ENCODE data around the gene SYNE1. TPM values are rescaled to one million over a fixed set of nuclear protein-coding genes. Genes with fewer than 3 reads are reported as not detected.

Gene SYNE1
- total RNA-seq, 1 donor from 2014 or later: 26.6 TPM

DNA sequence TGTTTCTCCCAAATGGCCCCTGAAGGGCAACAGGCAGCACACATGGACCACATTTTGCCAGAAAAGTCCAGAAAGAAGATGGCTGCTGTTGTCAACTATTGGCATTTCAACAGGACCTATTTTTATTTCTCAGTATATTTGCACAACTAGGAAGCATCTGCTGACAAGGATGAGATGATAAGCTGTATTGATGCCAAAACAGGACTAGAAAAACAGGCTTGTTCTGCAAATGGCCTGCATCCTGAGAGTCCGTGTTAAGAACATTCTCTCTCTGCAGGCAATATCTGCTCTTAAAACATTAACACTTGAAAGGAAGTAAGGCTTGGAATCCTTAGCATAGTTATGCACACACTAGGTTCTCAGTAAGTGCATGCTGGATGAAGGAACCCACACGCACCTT lies 546.0 kb downstream of the SYNE1 start:
- H3K4me1 Mint-ChIP-seq (ENCODE audit: unreplicated experiment): peaks cover 18% of the 10 kb centered on the region
- H3K36me3 Mint-ChIP-seq: no peaks in the 10 kb centered on the region
- H3K27me3 Mint-ChIP-seq: peaks cover 4% of the 10 kb centered on the region
- peaks cover 17% of the 10 kb centered on the region for H3K9me3 Mint-ChIP-seq
- no peak for DNase-seq (ENCODE audit: extremely low spot score, unreplicated experiment)
- no peak overlapping the region for H3K4me3 Mint-ChIP-seq
- no peak for TF ChIP-seq CTCF (conservative IDR thresholded peaks at IDR 0.05)
- H3K27ac Mint-ChIP-seq: no peak overlapping the region

DNA sequence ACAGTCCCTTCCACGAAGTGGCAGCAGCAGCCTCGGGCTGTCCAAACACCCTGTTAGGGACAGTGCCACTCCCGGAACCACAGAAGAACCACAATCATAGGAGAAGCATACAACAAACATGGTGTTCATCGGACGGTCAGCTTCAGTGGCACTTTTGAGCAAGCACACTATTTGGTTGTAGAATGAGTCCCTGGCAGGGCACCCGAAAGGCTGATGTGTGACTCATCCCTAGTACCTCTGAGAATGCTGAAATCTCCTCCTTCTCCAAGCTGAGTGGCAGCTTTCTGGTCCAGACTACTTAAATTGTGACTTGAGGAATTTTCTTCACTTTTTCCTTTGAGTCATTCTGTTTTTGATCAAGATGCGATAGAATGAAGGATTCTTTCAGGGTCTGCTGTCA lies 547.2 kb downstream of the SYNE1 start:
- no peak for DNase-seq (ENCODE audit: extremely low spot score, unreplicated experiment)

GRCh38 chr6:152087701-152088100 lies 549.5 kb downstream of the SYNE1 start:
- DNase-seq (ENCODE audit: extremely low spot score, unreplicated experiment): no peak
- Mint-ChIP-seq H3K27me3 (no peaks in the 10 kb centered on the region), H3K9me3 (no peaks in the 10 kb centered on the region), H3K4me1 (ENCODE audit: unreplicated experiment) (no peaks in the 10 kb centered on the region), H3K27ac (no peak overlapping the region), H3K4me3 (no peak overlapping the region), H3K36me3 (no peaks in the 10 kb centered on the region)
- TF ChIP-seq CTCF (conservative IDR thresholded peaks at IDR 0.05): no peak

More for the DNA sequence above, 547.2 kb downstream of the SYNE1 start:
- Mint-ChIP-seq H3K9me3 (peaks cover 9% of the 10 kb centered on the region), H3K36me3 (no peaks in the 10 kb centered on the region), H3K4me1 (ENCODE audit: unreplicated experiment) (peaks cover 17% of the 10 kb centered on the region), H3K4me3 (no peak overlapping the region), H3K27me3 (peaks cover 4% of the 10 kb centered on the region), H3K27ac (no peak overlapping the region)
- no peak for TF ChIP-seq CTCF (conservative IDR thresholded peaks at IDR 0.05)

GRCh38 chr6:152087096-152087495 lies 550.1 kb downstream of the SYNE1 start:
- H3K9me3 Mint-ChIP-seq: no peaks in the 10 kb centered on the region
- no peaks in the 10 kb centered on the region for H3K36me3 Mint-ChIP-seq
- peaks cover 3% of the 10 kb centered on the region for H3K27me3 Mint-ChIP-seq
- no peak overlapping the region for H3K27ac Mint-ChIP-seq
- no peak overlapping the region for H3K4me3 Mint-ChIP-seq
- no peaks in the 10 kb centered on the region for H3K4me1 Mint-ChIP-seq (ENCODE audit: unreplicated experiment)
- TF ChIP-seq CTCF (conservative IDR thresholded peaks at IDR 0.05): no peak
- DNase-seq (ENCODE audit: extremely low spot score, unreplicated experiment): no peak

DNA sequence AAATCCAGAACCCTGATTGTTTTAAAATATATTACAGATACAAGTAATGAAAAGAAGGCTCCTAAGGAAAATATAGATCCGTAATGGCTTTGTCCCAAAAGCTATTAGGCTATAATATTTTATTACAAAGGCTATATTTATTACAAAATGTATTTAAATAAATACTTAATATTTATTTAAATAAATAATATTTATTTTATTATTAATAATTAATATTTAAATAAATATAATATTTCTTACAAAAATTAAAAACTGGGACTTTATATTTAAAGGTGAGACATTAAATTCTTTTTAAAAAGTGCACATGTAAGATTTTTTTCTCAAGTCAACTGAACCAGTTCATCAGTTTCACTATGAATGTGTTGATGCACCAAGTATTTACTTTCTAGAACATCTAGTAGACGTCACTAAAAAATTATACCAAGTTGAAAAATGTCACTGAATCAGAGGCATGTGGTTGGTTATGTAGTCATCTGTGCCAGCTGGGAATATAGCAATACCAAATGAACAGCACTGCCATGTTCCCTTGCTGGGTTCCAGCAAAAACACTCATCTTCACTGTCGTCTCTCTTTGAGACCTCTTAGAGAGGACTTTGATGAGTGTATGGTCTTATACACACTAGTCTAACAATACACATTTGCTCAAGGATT lies 550.8 kb downstream of the SYNE1 start:
- no peaks in the 10 kb centered on the region for H3K4me1 Mint-ChIP-seq (ENCODE audit: unreplicated experiment)
- peaks cover 5% of the 10 kb centered on the region for H3K27me3 Mint-ChIP-seq

More for the DNA sequence above, 550.8 kb downstream of the SYNE1 start:
- TF ChIP-seq CTCF (conservative IDR thresholded peaks at IDR 0.05): no peak
- DNase-seq (ENCODE audit: extremely low spot score, unreplicated experiment): no peak
- Mint-ChIP-seq H3K27ac (no peak overlapping the region), H3K36me3 (no peaks in the 10 kb centered on the region), H3K9me3 (no peaks in the 10 kb centered on the region), H3K4me3 (no peak overlapping the region)

Data from type B pancreatic cell (in vitro differentiated cells).